Natural killer cell treated with Interleukin-12 subunit alpha and Interleukin-12 subunit beta and Interleukin-15 and Interleukin-18, amount 100 ng/mL, for 72 hours (primary cell): ENCODE data around the gene SLC39A11. TPM values are rescaled to one million over a fixed set of nuclear protein-coding genes. Genes with fewer than 3 reads are reported as not detected.
"Not testable (repeated sequence)": the region's sequence is repeated elsewhere in the genome, so short reads cannot be mapped to it uniquely, and the experiment has no call there.

Source experiments
- ATAC-seq, 2 donors: fragments of 150-1000 bp; cut with Tn5 transposase in 1 of 2; sonication (Bioruptor Pico), chemical (Tn5 transposase) in 1 of 2; 2 replicates each; pipeline ENCODE4 v1.10.0; 2021
- DNase-seq: peaks from one replicate; pipeline ENCODE4 v3.0.0; 2022; ENCODE audit warnings: low spot score
- H3K27ac Mint-ChIP-seq, 2 donors: 1 replicate in 1 of 2; 2 replicates in 1 of 2; pipeline ENCODE4 v1.8.0; 2022; ENCODE audit warnings: mixed read lengths in 2 of 2, mild to moderate bottlenecking in 1 of 2, moderate library complexity in 1 of 2
- H3K27me3 Mint-ChIP-seq, 2 donors: 1 replicate in 1 of 2; 2 replicates in 1 of 2; pipeline ENCODE4 v1.8.0; 2022; ENCODE audit warnings: mixed read lengths in 2 of 2
- H3K36me3 Mint-ChIP-seq: one replicate; pipeline ENCODE4 v1.8.0; 2022; ENCODE audit warnings: mixed read lengths
- H3K4me1 Mint-ChIP-seq, 2 donors: 1 replicate in 1 of 2; 2 replicates in 1 of 2; pipeline ENCODE4 v1.8.0; 2022; ENCODE audit warnings: low read depth in 2 of 2, mixed read lengths in 2 of 2, mild to moderate bottlenecking in 1 of 2
- H3K4me3 Mint-ChIP-seq: one replicate; pipeline ENCODE4 v1.8.0; 2022; ENCODE audit warnings: mixed read lengths
- H3K9me3 Mint-ChIP-seq: 2 replicates; pipeline ENCODE4 v1.8.0; 2022; ENCODE audit warnings: mixed read lengths
- total RNA-seq, 2 donors: library from RNA; stranded (reverse); gene quantifications; one replicate each; pipeline ENCODE4 v1.2.3, GENCODE V29; 2022

The SLC39A11 gene
- total RNA-seq, 2 donors from 2014 or later: 25.6 to 56.1 TPM

DNA sequence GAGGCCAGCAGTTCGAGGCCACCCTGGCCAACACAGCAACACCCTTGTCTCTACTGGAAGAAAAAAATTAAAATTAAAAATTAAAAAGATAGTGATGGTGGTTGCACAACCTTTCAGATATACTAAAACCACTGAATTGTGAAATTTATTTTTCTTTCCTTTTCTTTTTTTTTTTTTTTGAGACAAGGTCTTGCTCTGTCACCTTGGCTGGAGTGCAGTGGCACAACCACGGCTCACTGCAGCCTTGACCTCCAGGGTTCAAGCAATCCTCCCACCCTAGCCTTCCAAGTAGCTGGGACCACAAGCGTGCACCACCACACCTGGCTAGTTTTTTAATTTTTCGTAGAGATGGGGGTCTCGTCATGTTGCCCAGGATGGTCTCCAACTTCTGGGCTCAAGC, 254.4 kb downstream of the SLC39A11 start:
- DNase-seq: no peak
- Mint-ChIP-seq H3K4me1 (no peaks in the 10 kb centered on the region), H3K4me3 (no peak overlapping the region), H3K9me3 (no peaks in the 10 kb centered on the region), H3K27ac (no peak overlapping the region), H3K27me3 (no peaks in the 10 kb centered on the region), H3K36me3 (peaks cover 14% of the 10 kb centered on the region)
- no peak for ATAC-seq

DNA sequence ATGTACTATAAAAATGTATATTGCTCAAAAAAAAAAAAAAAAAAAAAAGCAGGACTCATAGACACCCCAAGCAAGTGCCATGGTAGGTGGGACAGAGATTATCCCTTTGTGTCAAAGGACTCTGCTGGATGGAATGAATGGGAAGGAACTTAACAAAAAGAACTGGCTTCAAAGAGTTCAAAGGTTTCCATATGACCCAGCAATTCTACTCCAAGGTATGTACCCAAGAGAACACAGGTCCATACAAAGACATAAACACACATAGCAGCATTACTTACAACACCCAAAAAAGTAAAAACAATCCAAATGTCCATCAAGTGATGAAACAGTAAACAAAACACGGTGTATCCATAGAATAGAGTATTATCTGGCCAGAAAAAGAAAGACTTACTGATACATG, 255.2 kb downstream of the SLC39A11 start:
- DNase-seq (no peak), ATAC-seq (no peak)
- H3K27me3 Mint-ChIP-seq: no peaks in the 10 kb centered on the region
- no peaks in the 10 kb centered on the region for H3K4me1 Mint-ChIP-seq
- H3K9me3 Mint-ChIP-seq: no peaks in the 10 kb centered on the region
- no peak overlapping the region for H3K27ac Mint-ChIP-seq
- H3K36me3 Mint-ChIP-seq: peaks cover 14% of the 10 kb centered on the region
- no peak overlapping the region for H3K4me3 Mint-ChIP-seq

DNA sequence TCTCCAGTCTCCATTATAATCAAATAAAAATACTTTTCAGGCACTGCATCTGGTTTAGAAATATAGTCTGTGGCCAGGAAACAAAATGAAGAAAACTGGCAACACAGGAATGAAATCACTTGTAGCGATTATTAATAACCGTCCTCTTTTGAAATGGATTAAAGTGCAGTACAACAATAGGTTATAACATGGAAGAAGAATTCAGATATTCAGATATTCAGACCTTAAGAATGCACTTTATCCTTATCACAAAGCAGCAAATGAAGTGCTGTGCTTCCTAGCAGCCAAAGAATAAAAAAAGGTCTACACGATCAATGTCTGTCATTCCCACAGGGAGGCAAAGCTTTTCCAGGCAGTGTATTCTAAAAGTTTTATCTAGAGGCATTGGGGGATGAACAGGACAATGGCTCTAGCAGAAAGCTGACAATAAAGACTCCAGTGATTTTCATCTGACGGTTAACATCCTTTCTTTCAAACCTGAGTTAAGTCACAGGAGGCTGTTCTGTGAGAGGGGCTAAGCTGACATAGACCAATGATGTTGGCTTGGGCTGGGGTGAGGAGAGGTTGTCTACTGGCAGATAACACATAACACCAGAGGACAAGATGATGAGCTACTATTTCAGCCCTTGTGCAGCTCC, 259.2 kb downstream of the SLC39A11 start:
- DNase-seq (no peak), ATAC-seq (no peak)
- H3K27me3 Mint-ChIP-seq: no peaks in the 10 kb centered on the region
- H3K36me3 Mint-ChIP-seq: no peaks in the 10 kb centered on the region
- H3K27ac Mint-ChIP-seq: no peak overlapping the region
- no peaks in the 10 kb centered on the region for H3K4me1 Mint-ChIP-seq
- H3K4me3 Mint-ChIP-seq: no peak overlapping the region
- H3K9me3 Mint-ChIP-seq: no peaks in the 10 kb centered on the region

DNA sequence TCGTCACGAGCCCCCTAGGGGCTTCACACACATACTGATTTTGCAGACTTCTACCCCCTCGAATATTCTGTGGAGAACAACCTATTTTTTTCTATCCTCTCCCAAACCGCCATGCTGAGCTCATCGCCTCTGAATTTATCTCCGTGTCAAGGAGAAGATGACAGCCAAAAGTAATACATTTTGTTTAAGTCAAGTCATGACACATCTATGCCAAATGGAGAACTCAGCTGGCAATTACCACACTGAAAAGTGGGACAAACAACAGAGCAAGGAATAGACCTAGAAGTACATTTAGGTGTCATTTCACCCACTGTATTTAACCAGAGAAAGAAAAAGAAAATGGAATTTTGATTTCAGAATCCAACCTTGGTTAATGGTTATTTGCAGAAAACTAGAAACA, 260.2 kb downstream of the SLC39A11 start:
- Mint-ChIP-seq H3K4me3 (no peak overlapping the region), H3K4me1 (no peaks in the 10 kb centered on the region), H3K27ac (no peak overlapping the region), H3K9me3 (no peaks in the 10 kb centered on the region), H3K27me3 (no peaks in the 10 kb centered on the region), H3K36me3 (peaks cover 3% of the 10 kb centered on the region)
- DNase-seq (no peak), ATAC-seq (no peak)

DNA sequence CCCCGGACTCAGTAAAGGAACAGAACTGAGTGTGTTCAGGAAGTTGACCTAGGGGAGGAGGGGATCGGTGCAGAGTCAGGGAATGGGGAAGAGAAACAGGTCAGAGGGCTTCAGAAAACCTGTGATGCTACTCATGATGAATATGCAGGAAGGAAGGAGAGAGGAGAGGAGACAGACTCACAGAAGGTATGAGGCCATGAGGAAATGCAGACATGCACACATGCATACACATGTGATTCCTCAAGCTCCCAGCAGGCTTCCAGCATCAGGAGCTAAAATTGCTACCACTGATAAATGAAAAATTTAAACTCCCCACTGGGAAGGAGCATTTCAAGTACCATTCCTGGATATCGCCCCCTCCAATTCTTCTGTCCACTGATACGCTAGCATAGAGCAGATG, 262.6 kb downstream of the SLC39A11 start:
- peaks cover 21% of the 10 kb centered on the region for H3K36me3 Mint-ChIP-seq
- no peaks in the 10 kb centered on the region for H3K27me3 Mint-ChIP-seq
- no peak for ATAC-seq
- H3K4me1 Mint-ChIP-seq: peaks cover 0 to 4% of the 10 kb centered on the region in 2 donors
- no peak overlapping the region for H3K4me3 Mint-ChIP-seq
- no peak overlapping the region for H3K27ac Mint-ChIP-seq
- no peak for DNase-seq
- peaks cover 7% of the 10 kb centered on the region for H3K9me3 Mint-ChIP-seq

DNA sequence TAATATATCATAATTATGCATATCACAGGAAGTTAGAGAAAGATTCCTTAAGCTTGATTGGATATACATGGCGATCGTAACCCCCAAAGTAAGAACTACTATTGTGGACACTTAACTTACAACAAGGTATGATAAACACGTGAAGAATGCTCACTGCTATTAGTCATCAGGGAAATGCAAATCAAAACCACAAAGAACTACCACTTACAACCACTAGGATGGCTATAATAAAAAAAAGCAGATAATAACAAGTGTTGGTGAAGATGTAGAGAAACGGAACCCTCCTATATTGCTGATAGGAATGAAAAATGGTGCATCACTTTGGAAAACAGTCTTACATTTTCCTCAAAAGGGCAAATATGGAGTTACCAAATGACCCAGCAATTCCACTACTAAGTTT, 265.9 kb downstream of the SLC39A11 start:
- peaks cover 30% of the 10 kb centered on the region for H3K36me3 Mint-ChIP-seq
- peaks cover 7% of the 10 kb centered on the region for H3K9me3 Mint-ChIP-seq
- no peak for DNase-seq
- no peaks in the 10 kb centered on the region for H3K27me3 Mint-ChIP-seq
- H3K27ac Mint-ChIP-seq: no peak overlapping the region
- ATAC-seq: no peak
- no peak overlapping the region for H3K4me3 Mint-ChIP-seq
- H3K4me1 Mint-ChIP-seq: peaks cover 5 to 16% of the 10 kb centered on the region in 2 donors

DNA sequence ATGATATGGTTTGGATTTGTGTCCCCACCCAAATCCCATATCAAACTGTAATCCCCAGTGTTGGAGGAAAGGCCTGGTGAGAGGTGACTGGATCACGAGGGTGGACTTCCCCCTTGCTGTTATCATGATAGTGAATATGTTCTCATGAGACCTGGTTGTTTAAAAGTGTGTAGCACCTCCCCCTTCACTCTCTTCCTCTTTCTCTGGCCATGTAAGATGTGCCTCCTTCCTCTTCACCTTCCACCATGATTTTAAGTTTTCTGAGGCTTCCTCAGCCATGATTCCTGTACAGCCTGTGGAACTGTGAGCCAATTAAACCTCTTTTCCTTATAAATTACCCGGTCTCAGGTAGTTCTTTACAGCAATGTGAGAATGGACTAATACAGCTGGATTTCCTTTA, 266.4 kb downstream of the SLC39A11 start:
- H3K27ac Mint-ChIP-seq, DNase-seq, H3K9me3 Mint-ChIP-seq, H3K4me3 Mint-ChIP-seq, ATAC-seq, H3K27me3 Mint-ChIP-seq: not testable (repeated sequence)
- H3K4me1 Mint-ChIP-seq: peaks cover 5 to 16% of the 10 kb centered on the region in 2 donors
- H3K36me3 Mint-ChIP-seq: peaks cover 30% of the 10 kb centered on the region

DNA sequence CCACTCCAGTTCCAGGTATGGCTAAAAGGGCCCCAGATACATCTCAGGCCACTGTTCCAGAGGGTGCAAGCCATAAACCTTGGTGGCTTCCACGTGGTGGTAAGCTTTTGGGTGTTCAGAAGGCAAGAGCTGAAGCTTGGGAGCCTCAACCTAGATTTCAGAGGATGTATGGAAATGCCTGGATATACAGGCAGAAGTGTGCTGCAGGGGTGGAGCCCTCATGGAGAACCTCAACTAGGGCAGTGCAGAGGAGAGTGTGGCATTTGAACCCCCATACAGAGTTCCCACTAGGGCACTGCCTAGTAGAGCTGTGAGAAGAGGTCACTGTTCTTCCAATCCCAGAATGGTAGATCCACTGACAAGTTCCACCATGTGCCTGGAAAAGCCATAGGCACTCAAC, 267.3 kb downstream of the SLC39A11 start:
- ATAC-seq (no peak), DNase-seq (no peak)
- H3K27ac Mint-ChIP-seq: no peak overlapping the region
- H3K36me3 Mint-ChIP-seq: peaks cover 30% of the 10 kb centered on the region
- H3K4me1 Mint-ChIP-seq: peaks cover 8 to 16% of the 10 kb centered on the region in 2 donors
- H3K4me3 Mint-ChIP-seq: no peak overlapping the region
- peaks cover 7% of the 10 kb centered on the region for H3K9me3 Mint-ChIP-seq
- H3K27me3 Mint-ChIP-seq: no peaks in the 10 kb centered on the region

DNA sequence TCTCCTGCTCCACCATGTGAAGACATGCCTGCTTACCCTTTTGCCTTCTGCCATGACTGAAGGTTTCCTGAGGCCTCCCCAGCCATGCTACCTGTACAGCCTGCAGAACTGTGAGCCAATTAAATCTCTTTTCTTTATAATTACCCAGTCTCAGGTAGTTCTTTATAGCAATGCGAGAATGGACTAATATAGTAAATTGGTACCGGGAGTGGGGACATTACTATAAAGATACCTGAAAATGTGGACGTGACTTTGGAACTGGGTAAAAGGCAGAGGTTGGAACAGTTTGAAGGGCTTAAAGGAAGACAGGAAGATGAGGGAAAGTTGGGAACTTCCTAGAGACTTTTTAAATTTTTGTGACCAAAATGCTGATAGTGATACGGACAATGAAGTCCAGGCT, 268.2 kb downstream of the SLC39A11 start:
- Mint-ChIP-seq H3K36me3 (peaks cover 30% of the 10 kb centered on the region), H3K4me1 (peaks cover 9 to 16% of the 10 kb centered on the region in 2 donors)
- not testable (repeated sequence) for ATAC-seq, H3K4me3 Mint-ChIP-seq, H3K9me3 Mint-ChIP-seq, H3K27ac Mint-ChIP-seq, DNase-seq, H3K27me3 Mint-ChIP-seq

DNA sequence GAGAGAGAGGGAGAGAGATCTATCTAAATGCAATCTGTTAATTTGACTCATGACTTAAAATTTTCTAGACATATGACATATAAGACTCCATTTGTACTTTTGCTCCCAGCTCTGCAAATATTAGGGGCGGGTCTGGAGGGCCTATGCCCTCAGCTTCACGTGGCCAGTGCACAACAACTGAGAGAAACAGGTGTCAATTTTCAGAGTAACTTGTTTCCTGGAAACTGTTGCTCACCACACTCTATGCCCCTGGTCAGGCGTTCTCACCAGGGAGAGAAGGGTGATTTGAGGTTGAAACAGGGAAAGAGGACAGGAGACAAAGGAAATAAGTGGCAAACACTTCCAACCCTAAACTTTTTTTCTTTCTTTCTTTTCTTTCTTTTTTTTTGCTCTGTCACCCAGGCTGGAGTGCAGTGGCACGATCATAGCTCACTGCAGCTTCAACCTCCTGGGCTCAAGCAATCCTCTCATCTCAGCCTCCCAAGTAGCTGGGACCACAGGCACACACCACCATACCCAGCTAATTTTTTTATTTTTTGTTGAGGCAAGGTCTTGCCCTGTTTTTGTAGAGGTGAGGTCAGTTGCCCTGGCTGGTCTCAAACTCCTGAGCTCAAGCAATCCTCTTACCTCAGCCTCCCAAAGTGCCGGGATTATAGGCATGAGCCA, 270.0 kb downstream of the SLC39A11 start:
- no peak overlapping the region for H3K4me3 Mint-ChIP-seq
- H3K27me3 Mint-ChIP-seq: no peaks in the 10 kb centered on the region
- no peak for ATAC-seq
- DNase-seq: no peak
- no peak overlapping the region for H3K27ac Mint-ChIP-seq
- peaks cover 9 to 16% of the 10 kb centered on the region in 2 donors for H3K4me1 Mint-ChIP-seq
- H3K9me3 Mint-ChIP-seq: peaks cover 7% of the 10 kb centered on the region
- H3K36me3 Mint-ChIP-seq: peaks cover 29% of the 10 kb centered on the region

DNA sequence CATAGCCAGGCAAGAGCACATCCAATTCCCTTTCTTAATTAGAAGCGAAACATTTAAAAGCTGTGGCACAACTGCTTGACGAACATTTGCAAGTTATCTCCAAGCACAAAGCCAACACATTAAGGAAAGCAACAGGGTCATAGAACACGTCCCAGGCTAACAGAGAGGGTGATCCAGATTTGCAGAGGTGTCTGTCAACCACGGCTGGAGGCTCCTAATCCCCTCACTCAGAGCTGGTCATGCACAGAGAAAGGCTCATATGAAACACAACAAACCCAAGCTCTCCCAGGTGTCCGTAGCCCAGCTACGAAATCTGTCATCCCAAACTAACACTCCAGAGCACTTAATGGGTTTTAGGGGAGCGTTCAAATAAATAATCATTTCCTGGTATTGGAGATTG, 276.1 kb downstream of the SLC39A11 start:
- peaks cover 6% of the 10 kb centered on the region for H3K9me3 Mint-ChIP-seq
- no peak overlapping the region for H3K4me3 Mint-ChIP-seq
- ATAC-seq (no peak), DNase-seq (no peak)
- no peak overlapping the region for H3K27ac Mint-ChIP-seq
- H3K4me1 Mint-ChIP-seq: peaks cover 0 to 4% of the 10 kb centered on the region in 2 donors
- no peaks in the 10 kb centered on the region for H3K27me3 Mint-ChIP-seq
- H3K36me3 Mint-ChIP-seq: peaks cover 17% of the 10 kb centered on the region

DNA sequence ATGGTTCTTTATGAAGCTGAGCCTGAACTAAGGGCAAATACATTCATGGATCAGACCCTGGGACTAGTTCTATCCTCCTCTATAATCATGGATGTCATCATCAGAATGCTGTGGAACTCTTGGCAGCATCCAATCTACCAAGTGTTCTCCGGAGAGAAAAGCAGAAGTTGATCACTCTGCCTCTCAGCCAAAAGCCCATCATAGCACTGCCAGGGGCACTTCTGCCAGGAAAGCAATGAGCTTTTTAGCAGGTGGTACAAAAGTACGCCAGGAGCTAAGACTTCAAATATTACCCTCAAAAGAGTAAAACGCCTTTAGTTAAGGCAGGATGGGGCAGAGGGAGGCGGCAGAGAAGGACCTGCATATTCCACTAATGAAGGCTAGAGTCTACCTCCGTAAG, 279.0 kb downstream of the SLC39A11 start:
- no peak for DNase-seq
- peaks cover 8% of the 10 kb centered on the region for H3K9me3 Mint-ChIP-seq

DNA sequence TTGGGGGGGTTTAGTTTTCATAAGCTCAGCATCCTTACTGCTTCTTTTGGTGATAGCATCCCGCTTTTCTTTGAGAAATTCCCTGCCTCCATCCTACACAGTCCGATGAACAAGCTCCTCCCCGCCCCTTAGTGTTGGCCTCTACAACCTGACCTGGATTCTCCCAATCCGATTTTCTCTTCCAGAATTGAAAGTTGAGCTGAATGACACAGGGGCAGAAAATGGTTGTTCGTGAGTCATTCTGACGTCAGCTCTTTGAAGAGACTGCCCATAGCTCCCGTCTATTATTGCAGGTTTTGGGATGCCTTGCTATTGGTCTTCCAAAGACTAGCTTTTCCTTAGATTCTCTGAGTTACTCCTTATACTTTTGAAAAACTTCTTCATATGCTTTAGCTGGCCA, 279.7 kb downstream of the SLC39A11 start:
- peaks cover 18% of the 10 kb centered on the region for H3K36me3 Mint-ChIP-seq
- DNase-seq: no peak
- no peaks in the 10 kb centered on the region for H3K4me1 Mint-ChIP-seq
- H3K27me3 Mint-ChIP-seq: no peaks in the 10 kb centered on the region
- ATAC-seq: no peak
- no peak overlapping the region for H3K27ac Mint-ChIP-seq
- H3K4me3 Mint-ChIP-seq: no peak overlapping the region
- H3K9me3 Mint-ChIP-seq: peaks cover 8% of the 10 kb centered on the region

More for the DNA sequence above, 279.0 kb downstream of the SLC39A11 start:
- H3K27me3 Mint-ChIP-seq: no peaks in the 10 kb centered on the region
- H3K4me1 Mint-ChIP-seq: no peaks in the 10 kb centered on the region
- H3K4me3 Mint-ChIP-seq: no peak overlapping the region
- ATAC-seq: no peak
- no peak overlapping the region for H3K27ac Mint-ChIP-seq
- H3K36me3 Mint-ChIP-seq: peaks cover 18% of the 10 kb centered on the region

DNA sequence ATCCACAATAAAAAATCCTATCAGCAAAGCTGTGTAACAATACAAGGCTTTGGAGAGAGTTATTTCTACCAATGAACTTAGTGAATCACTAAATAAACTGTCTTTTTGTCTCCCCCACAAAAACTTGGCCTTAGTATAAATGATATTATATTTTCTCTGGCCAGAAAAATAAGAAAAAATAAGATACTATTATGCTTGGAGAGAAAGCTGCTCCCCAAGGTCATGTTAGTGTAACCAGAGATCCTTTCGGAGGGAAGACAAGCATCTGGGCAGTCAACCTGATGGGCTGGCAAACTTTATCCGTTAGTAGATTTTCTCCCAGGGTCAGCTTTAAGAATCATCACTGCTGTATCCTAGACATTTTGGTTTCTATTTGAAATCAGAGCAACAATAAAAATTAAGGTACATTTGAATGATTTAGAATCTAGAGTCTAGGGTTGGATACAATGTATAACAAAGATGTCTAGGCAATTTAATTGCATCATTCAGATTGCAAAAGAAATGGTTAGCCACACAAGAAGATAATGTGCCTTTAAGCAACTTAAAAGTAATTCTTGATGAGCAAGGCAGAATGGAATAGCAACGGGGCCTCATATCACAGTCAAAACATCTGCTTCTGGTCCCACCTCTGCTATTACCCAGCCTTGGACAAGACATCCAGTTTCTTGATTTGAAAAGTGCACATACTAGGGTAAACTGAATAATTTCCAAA, 280.4 kb downstream of the SLC39A11 start:
- ATAC-seq (no peak), DNase-seq (no peak)
- H3K27me3 Mint-ChIP-seq: no peaks in the 10 kb centered on the region
- H3K36me3 Mint-ChIP-seq: peaks cover 18% of the 10 kb centered on the region
- no peak overlapping the region for H3K27ac Mint-ChIP-seq
- no peak overlapping the region for H3K4me3 Mint-ChIP-seq
- H3K4me1 Mint-ChIP-seq: no peaks in the 10 kb centered on the region
- H3K9me3 Mint-ChIP-seq: peaks cover 8% of the 10 kb centered on the region
